NCI-H2029 (cell line): Measurements from ENCODE around the gene PJA2.
"Not testable (repeated sequence)": the region's sequence is repeated elsewhere in the genome, so short reads cannot be mapped to it uniquely, and the experiment has no call there.

Experiments
- DNase-seq: peaks from one replicate; lab custom pipeline; 2025; lab: John Stamatoyannopoulos, UW

The PJA2 gene

GRCh38 chr5:109309326-109310063, 100.3 kb downstream of the PJA2 start:
- no peak for DNase-seq

- DNase-seq, result no peak
Observed at GRCh38 chr5:109307951-109308350, 101.8 kb downstream of the PJA2 start.

- DNase-seq, result no peak
Observed at GRCh38 chr5:109307456-109307855, 102.3 kb downstream of the PJA2 start.

DNA sequence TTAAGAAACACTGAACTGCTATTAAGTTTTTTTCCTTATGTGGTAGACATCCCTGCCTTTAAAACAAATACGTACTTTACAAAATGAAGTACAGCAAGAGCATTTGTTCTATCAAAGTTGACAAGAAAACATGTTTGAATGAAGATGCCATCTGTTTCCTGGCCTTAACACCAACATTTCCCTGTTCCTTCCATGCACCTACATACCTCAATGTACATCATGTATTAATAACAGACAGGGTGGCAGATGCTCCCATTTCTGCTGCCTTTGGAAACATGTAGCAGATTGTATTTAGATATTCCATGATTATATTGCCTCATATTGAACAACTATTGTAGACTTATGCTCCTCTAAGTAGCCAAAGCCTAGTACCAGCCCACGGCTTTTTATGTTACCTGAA, 104.4 kb downstream of the PJA2 start:
- DNase-seq, result no peak

GRCh38 chr5:109304309-109304708, 105.5 kb downstream of the PJA2 start:
- no peak for DNase-seq

DNA sequence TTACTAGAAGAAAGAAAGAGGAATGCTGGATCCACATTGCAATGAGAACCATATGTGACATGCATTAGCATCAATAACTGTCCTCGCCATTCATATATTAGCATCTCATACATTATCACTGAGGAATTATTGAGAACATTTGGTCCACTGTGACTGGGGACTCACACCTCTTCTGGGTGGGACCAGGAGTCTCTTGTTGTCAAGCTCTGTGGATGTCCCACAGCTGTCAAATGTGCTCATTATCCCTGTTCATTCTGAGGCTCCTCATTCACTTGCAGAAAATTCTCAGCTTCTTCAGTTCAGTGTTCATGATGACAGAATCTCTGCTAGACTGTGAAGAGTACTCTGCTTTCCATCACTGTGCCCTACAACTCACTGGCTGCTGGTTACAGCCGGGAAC, 109.4 kb downstream of the PJA2 start:
- no peak for DNase-seq

- no peak for DNase-seq
Observed at GRCh38 chr5:109299557-109299956, 110.2 kb downstream of the PJA2 start.

DNA sequence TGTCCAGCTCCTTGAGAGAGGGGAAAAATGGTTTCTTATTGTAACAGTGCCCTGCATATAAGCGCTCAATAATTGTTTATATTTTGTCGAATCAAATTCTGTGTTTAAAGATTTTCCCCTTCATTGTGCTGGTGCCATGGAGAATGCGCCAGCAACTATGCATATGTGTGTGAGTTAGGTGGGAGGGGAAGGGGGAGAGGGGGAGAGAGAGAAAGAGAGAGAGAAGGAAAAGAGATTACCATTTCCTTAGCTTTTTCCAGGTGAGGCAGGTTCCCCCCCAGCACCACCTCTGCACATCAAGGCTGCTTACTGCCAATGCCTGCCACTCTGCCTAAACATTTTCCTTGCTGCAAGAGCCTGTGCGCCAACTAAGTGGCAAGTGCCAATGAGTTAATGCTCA, 111.0 kb downstream of the PJA2 start:
- DNase-seq, result no peak

GRCh38 chr5:109297900-109298299, 111.9 kb downstream of the PJA2 start:
- DNase-seq, result no peak

- no peak for DNase-seq
Observed at GRCh38 chr5:109291090-109291489, 118.7 kb downstream of the PJA2 start.

- no peak for DNase-seq
Observed at GRCh38 chr5:109290231-109290630, 119.5 kb downstream of the PJA2 start.

DNA sequence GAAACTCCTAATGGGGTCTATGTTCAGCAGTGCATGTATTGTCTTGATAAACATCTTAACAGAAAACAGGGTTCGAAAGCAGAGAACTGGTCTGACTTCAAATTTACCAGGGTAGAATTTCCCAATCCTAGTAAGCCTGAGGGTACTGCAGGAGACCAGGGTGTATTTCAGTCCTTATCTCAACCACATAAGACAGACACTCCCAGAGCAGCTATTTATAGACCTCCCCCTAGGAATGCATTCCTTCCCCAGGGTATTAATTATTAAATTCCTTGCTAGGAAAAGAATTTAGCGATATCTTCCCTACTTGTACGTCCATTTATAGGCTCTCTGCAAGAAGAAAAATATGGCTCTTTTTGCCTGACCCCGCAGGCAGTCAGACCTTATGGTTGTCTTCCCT, 123.1 kb downstream of the PJA2 start:
- not testable (repeated sequence) for DNase-seq
